Fibroblast of peridontal ligament (primary cell): ENCODE data around the gene SLC9A8.
"Not testable (repeated sequence)": the region's sequence is repeated elsewhere in the genome, so short reads cannot be mapped to it uniquely, and the experiment has no call there.

Experiments used
- DNase-seq: peaks from one replicate; pipeline ENCODE4 v3.0.0-alpha.2; 2010; ENCODE audit errors: extremely low read depth

SLC9A8 gene

GRCh38 chr20:49812507-49813304 is at the start of gene SLC9A8:
TSS of gene SLC9A8 (plus strand) at chr20:49812828. CDS start at chr20:49812923, 95 bp downstream.
- DNase-seq = peak; percentile 76

DNA sequence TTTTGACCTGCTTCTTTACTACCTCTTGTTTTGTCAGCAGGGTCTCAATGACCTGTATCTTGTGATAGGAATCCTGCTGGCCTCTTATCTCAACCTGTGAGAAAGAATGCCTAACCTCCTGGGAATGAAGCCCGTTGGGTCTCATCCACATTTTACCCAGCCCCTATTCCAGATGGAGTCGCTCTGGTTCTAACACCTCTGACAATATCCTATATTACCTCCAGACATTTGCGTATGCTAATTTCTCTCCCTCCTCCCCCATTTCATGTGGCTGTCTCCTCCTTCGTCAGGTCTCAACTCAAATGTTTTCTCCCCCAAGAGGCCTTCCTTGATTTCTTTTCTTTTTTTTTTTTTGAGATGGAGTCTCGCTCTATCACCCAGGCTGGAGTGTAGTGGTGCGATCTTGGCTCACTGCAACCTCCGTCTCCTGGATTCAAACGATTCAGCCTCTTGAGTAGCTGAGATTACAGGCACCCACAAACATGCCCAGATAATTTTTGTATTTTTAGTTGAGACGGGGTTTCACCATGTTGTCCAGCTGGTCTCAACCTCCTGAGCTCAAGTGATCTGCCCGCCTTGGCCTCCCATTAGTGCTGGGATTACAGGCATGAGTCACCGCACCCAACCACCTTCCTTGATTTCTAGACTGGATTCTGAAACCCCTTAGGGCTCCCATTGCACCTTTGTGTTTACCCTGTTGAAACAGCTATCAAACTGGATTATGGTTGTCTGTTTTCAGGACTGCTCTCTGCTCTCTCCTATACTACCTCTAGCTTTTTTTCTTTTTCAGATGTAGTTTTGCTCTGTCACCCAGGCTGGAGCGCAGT is 49.5 kb upstream of the SLC9A8 start:
- DNase-seq = no peak

- no peak for DNase-seq
These were observed 47.3 kb upstream of the SLC9A8 start for GRCh38 chr20:49765413-49765736.

DNA sequence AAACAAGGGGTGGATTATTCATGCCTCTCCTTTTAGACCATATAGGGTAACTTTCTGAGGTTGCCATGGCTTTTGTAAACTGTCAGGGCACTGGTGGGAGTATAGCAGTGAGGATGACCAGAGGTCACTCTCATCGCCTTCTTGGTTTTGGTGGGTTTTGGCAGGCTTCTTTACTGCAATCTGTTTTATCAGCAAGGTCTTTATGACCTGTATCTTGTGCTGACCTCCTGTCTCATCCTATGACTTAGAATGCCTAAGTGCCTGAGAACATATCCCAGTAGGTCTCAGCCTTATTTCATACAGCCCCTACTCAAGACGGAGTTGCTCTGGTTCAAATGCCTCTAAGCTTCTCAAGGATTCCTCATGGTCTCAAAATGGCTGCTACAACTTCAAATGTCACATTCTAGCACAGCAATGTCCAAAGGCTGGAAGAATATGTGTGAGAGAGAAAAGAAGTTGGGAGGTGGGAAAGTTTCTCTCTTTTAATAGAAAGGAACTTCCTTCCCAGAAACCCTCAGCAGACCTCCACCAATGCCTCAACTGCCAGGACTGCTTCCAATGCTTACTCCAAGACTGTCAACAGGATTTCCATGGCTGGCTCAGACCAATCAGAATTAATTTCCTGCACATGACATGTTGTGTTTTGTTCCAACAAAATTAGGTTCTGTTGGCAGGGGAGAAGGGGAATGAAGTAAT is 46.6 kb upstream of the SLC9A8 start:
- peak; percentile 38 for DNase-seq

GRCh38 chr20:49766979-49767521 is 45.6 kb upstream of the SLC9A8 start:
- no peak for DNase-seq

DNA sequence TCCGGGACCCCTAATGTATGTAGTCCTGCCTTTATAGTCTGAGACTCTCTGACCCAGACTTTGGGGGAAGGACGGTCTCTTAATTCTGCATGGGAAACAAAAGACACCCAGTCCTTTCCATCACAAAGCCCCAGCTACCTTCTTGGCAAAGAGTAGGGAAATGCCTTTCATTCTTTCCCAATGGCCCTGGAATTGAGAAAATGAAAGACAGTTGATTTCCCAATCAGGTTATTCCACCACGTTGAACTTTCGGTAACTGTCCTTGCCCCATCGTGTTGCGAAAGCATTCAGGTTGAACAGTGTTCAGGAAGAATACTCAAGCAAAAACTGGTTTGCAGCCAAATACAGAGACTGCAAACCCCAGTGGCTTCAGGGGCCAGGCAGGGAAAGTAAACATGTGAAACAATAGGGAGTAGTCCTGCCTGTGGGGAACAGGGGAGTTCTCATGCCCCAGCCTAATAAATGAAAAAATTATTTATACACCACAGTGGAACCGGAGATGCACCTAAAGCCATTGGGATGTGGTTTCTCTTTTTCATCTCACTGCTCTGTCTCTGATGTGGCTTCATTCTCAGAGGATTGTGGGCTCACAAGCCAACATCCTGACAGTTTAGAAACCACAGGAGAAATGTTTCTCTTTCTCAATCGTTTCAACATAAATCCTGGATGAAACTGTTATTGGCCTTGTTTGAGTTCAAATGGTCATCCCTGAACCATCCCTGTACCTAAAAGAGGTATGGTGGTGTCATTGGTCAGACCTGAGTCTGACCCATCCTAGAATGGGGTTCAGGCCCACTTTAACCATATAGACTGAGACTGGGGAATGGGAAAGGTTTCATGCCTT is 44.2 kb upstream of the SLC9A8 start:
- peak; percentile 76 for DNase-seq

- DNase-seq = no peak
These were observed 43.5 kb upstream of the SLC9A8 start for GRCh38 chr20:49769048-49769581.

DNA sequence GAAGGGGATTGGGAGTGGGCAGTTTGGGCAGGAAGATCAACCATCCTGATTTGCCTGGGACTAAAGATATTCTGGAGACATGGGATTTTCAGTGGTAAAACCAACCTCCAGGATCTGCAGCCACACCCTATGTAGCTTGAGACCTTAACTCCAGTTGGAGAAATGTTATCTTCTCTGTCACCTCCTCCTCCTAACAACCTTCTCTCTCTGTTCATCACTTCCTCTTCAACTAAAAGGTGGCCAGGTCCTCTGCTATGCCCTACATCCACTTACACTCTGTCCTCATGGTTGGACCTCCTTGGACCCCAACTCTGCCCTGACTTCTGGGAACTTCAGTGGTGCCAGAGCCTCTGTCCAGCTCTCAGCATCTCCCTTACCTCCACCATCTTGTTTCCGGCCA is 42.0 kb upstream of the SLC9A8 start:
- no peak for DNase-seq

- DNase-seq = not testable (repeated sequence)
These were observed 38.4 kb upstream of the SLC9A8 start for GRCh38 chr20:49774213-49774612.

DNA sequence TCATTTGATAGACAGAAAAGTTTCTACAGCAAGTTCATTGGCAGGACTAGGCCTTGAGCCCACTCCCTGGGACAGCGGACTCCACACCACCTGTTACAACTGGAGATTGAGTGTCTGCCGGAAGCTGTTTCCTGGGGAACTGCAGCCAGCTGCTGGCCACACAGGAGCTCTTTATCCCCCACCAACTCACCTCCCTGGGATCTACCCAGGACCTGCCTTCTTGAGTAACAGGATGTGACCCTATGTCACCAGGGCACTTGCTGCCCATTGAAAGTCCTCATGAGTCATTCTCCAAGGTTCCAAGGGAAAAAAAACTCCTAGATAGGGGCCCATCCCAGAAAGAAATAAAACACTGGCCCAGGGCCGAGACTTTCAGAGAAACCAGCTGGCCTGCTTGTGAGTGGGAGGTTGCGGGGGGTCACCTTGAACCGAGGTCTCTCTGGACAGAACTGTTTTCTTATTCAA is 37.4 kb upstream of the SLC9A8 start:
- no peak for DNase-seq

DNA sequence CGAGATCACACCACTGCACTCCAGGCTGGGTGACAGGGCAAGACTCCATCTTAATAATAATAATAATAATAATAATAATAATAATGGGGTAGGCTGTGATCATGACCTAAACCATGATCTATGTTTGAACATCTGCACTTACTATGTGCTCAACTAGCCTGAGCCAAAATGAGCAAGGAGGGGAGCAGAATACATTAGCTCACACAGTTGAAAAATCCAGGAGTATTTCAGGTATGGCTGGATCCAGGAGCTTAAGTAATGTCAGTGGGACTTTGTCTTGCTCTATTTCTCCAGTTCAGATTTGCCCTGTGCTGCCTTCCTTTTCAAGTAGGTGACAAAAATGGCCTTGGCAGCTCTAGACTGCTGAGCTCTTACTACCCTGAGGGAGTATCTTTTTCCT is 32.7 kb upstream of the SLC9A8 start:
- no peak for DNase-seq

DNA sequence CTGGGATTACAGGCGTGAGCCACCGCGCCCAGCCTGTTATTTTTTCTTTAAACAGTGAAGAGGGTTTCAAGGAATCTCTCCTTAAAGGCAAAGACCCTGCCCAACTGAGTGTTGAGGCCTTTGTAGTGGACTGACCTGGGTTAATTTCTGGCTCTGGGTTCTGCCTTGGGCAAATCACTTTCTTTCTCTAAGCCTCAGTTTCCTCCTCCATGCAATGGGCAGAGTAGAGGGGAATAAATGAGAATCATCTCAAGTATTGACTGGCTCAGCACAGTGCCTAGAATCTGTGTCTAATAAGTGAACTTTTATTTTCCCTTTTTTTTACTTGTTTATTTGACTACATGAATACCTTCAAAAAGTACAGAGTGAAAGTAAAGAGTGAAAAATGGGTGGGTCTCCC is 31.0 kb upstream of the SLC9A8 start:
- no peak for DNase-seq

DNA sequence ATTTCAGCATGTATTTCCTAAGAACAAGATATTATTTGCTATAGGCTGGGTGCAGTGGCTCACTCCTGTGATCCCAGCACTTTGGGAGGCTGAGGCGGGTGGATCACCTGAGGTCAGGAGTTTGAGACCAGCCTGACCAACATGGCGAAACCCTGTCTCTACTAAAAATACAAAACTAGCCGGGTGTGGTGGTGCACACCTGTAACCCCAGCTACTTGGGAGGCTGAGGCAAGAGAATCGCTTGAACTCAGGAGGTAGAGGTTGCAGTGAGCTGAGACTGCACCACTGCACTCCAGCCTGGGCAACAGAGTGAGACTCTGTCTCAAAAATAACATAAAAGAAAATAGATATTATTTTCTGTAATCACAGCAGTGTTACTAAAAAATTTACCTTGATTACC is 30.2 kb upstream of the SLC9A8 start:
- not testable (repeated sequence) for DNase-seq

DNA sequence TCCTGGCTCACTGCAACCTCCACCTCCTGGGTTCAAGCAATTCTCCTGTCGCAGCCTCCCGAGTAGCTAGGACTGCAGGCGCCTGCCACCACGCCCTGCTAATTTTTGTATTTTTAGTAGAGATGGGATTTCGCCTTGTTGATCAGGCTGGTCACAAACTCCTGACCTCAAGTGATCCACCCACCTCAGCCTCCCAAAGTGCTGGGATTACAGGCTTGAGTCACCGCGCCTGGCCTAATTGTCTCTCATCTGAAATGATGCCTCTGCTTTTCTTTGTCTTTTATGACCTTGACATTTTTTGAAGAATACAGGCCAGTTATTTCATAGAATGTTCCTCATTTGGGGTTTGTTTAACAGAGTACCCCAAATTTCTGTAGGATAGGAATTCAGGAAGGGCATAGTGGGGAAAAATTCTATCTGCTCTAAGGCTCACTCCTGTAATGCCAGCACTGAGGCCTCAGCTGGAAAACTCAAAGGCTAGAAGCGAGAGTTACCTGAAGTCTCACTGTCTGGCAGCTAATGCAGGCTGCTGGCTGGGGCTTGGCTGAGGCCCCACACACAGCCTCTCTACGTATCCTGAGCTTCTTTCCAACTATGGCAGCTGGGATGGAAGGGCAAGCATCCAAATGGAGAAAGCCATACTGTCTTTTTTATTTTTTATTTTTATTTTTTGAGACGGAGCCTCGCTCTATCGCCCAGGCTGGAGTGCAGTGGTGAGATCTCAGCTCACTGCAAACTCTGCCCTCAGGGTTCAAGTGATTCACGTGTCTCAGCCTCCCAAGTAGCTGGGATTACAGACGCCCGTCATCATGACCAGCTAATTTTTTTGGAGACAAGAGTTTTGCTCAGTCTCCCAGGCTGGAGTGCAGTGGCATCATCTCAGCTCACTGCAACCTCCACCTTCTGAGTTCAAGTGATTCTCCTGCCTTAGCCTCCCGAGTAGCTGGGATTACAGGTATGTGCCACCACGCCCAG is 29.3 kb upstream of the SLC9A8 start:
- DNase-seq = not testable (repeated sequence)

DNA sequence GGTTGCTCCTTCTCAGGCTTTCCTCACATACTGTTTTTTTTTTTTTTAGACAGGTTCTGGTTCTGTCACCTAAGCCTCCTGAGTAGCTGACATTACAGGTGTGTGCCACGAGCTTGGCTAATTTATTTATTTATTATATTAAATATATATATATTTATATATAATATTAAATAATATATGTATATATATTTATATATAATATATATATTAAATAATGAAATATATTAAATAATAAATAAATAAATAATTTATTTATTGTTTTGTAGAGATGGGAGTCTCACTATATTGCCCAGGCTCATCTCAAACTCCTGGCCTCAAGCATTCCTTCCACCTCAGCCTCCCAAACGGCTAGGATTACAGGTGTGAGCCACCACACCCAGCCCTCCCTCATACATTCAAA is 28.3 kb upstream of the SLC9A8 start:
- DNase-seq = no peak

GRCh38 chr20:49785149-49785851 is 27.3 kb upstream of the SLC9A8 start:
- DNase-seq = no peak

DNA sequence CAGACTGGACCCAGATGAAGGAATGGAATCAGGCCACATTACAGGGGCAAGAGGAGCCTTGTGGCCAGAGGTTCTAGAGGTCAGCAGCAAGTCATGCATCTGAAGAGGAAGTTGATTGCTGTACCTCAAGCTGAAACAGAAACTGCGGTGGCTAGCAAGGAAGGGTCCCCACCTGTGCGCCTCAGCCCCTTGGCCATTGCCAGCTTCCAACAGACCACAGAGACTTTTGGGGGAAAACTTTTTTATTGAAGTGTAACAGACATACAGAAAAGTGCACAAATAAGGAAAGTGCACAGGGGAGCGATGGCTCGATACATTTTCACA is 26.8 kb upstream of the SLC9A8 start:
- no peak for DNase-seq

GRCh38 chr20:49786196-49786595 is 26.4 kb upstream of the SLC9A8 start:
- no peak for DNase-seq

DNA sequence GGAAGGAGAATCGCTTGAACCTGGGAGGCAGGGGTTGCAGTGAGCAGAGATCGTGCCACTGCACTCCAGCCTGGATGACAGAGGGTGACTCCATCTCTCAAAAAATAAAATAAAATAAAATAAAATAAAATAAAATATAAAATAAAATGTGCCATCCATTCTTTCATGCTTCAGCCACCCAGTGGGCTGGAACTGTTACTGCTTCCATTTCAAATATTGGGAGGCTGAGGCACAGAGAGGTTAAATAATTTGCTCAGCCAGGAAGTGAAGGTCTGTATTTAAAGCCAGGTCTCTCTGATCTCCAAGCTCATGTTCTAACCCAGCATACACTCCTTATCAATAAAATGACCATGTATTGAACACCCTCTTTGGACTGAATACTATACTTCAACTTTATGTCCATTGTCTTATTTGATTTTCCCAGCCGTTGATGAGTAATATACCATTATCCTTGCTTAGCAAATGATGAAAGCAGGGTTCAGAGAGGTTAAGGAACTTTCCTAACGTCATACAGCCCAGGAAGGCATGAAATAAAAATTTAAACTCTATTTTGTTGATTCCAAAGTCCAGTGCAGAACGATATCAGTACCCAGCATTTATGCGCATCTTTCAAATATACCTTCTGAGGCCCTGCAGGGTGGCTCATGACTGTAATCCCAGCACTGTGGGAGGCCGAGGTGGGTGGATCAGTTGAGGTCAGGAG is 25.8 kb upstream of the SLC9A8 start:
- peak; percentile 39 for DNase-seq
